ENCODE results near the gene HSPB6.
A peak's percentile ranks its signal among the peaks of the same experiment; 100 is the strongest.

HSPB6 gene

GRCh38 chr19:35715981-35716800 lies 40.6 kb downstream of the HSPB6 start:
- Histone ChIP-seq H3K4me1 (ENCODE audit: insufficient read depth, low read length) (peaks cover 38% of the 10 kb centered on the region), H3K27ac (ENCODE audit: low read length) (peak overlapping the region; percentile 80), H3K4me3 (ENCODE audit: low read depth in 1 of 2, low read length in 2 of 2) (peak overlapping the region; percentile 59 to 94; a peak in 3 of 4 replicates), H3K4me2 (ENCODE audit: insufficient read depth, low read length) (peak overlapping the region; percentile 96), H3K79me2 (ENCODE audit: insufficient read depth, low read length) (peaks cover 43% of the 10 kb centered on the region), H3K9me3 (ENCODE audit: insufficient read depth, low read length, severe bottlenecking) (no peaks in the 10 kb centered on the region), H4K20me1 (ENCODE audit: insufficient read depth, low read length) (peaks cover 25% of the 10 kb centered on the region), H3K9ac (ENCODE audit: low read depth, low read length) (peak overlapping the region; percentile 81), H3K36me3 (ENCODE audit: insufficient read depth, low read length) (peaks cover 22% of the 10 kb centered on the region), H3K27me3 (ENCODE audit: insufficient read depth, low read length, poor library complexity) (no peaks in the 10 kb centered on the region), H2AFZ (ENCODE audit: low read depth, low read length) (peak overlapping the region; percentile 96)
- DNase-seq (no peak), ATAC-seq (ENCODE audit: insufficient read depth, low read depth) (no peak)
- no peak for TF ChIP-seq EZH2 (IDR thresholded peaks at IDR 0.05; ENCODE audit: borderline replicate concordance, low read depth, low read length, severe bottlenecking)
- TF ChIP-seq CTCF (IDR thresholded peaks at IDR 0.05; ENCODE audit: borderline replicate concordance, extremely low read depth, low read length, poor library complexity, severe bottlenecking), result no peak

- Histone ChIP-seq H2AFZ (ENCODE audit: low read depth, low read length) (no peak overlapping the region), H3K9ac (ENCODE audit: low read depth, low read length) (no peak overlapping the region; the same call in 1 of the 2 replicates), H3K9me3 (ENCODE audit: insufficient read depth, low read length, severe bottlenecking) (no peaks in the 10 kb centered on the region), H3K27me3 (ENCODE audit: insufficient read depth, low read length, poor library complexity) (no peaks in the 10 kb centered on the region), H3K79me2 (ENCODE audit: insufficient read depth, low read length) (peaks cover 37% of the 10 kb centered on the region), H3K4me1 (ENCODE audit: insufficient read depth, low read length) (peaks cover 35% of the 10 kb centered on the region), H3K4me2 (ENCODE audit: insufficient read depth, low read length) (peak overlapping the region; percentile 96; the same call in 1 of the 2 replicates), H4K20me1 (ENCODE audit: insufficient read depth, low read length) (peaks cover 20% of the 10 kb centered on the region), H3K4me3 (ENCODE audit: low read depth in 1 of 2, low read length in 2 of 2) (no peak overlapping the region), H3K27ac (ENCODE audit: low read length) (no peak overlapping the region), H3K36me3 (ENCODE audit: insufficient read depth, low read length) (peaks cover 15% of the 10 kb centered on the region)
- ATAC-seq (ENCODE audit: insufficient read depth, low read depth), result no peak
- TF ChIP-seq CTCF (IDR thresholded peaks at IDR 0.05; ENCODE audit: borderline replicate concordance, extremely low read depth, low read length, poor library complexity, severe bottlenecking), result no peak
- no peak for TF ChIP-seq EZH2 (IDR thresholded peaks at IDR 0.05; ENCODE audit: borderline replicate concordance, low read depth, low read length, severe bottlenecking)
- no peak for DNase-seq
Observed at GRCh38 chr19:35715355-35715809, 41.4 kb downstream of the HSPB6 start.

DNA sequence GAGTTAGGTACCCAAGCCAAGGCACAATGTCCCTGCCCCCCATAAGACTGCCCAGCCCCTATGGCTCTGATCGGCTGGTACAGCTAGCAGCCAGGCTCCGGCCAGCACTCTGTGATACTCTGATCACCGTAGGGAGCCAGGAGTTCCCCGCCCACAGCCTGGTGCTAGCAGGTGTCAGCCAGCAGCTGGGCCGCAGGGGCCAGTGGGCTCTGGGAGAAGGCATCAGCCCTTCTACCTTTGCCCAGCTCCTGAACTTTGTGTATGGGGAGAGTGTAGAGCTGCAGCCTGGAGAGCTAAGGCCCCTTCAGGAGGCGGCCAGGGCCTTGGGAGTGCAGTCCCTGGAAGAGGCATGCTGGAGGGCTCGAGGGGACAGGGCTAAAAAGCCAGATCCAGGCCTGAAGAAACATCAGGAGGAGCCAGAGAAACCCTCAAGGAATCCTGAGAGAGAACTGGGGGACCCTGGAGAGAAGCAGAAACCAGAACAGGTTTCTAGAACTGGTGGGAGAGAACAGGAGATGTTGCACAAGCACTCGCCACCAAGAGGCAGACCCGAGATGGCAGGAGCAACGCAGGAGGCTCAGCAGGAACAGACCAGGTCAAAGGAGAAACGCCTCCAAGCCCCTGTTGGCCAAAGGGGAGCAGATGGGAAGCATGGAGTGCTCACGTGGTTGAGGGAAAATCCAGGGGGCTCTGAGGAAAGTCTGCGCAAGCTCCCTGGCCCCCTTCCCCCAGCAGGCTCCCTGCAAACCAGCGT lies 42.1 kb downstream of the HSPB6 start:
- ATAC-seq (ENCODE audit: insufficient read depth, low read depth) (no peak), DNase-seq (no peak)
- H3K36me3 ChIP-seq (ENCODE audit: insufficient read depth, low read length), result peaks cover 9% of the 10 kb centered on the region
- no peaks in the 10 kb centered on the region for H3K9me3 ChIP-seq (ENCODE audit: insufficient read depth, low read length, severe bottlenecking)
- H3K4me2 ChIP-seq (ENCODE audit: insufficient read depth, low read length), result no peak overlapping the region
- H4K20me1 ChIP-seq (ENCODE audit: insufficient read depth, low read length), result peaks cover 14% of the 10 kb centered on the region
- no peaks in the 10 kb centered on the region for H3K27me3 ChIP-seq (ENCODE audit: insufficient read depth, low read length, poor library complexity)
- H3K79me2 ChIP-seq (ENCODE audit: insufficient read depth, low read length), result peaks cover 32% of the 10 kb centered on the region
- no peak overlapping the region for H3K4me3 ChIP-seq (ENCODE audit: low read depth in 1 of 2, low read length in 2 of 2)
- peaks cover 30% of the 10 kb centered on the region for H3K4me1 ChIP-seq (ENCODE audit: insufficient read depth, low read length)
- TF ChIP-seq EZH2 (IDR thresholded peaks at IDR 0.05; ENCODE audit: borderline replicate concordance, low read depth, low read length, severe bottlenecking) (no peak), CTCF (IDR thresholded peaks at IDR 0.05; ENCODE audit: borderline replicate concordance, extremely low read depth, low read length, poor library complexity, severe bottlenecking) (peak; percentile 43)
- no peak overlapping the region for H3K27ac ChIP-seq (ENCODE audit: low read length)
- no peak overlapping the region for H2AFZ ChIP-seq (ENCODE audit: low read depth, low read length)
- H3K9ac ChIP-seq (ENCODE audit: low read depth, low read length), result no peak overlapping the region

Data from DND-41 (cell line).